ENCODE results near the gene ZNF420.
A peak's percentile ranks its signal among the peaks of the same experiment; 100 is the strongest.

ZNF420 gene

GRCh38 chr19:37079238-37079637 is 1.0 kb downstream of the ZNF420 start:
- Histone ChIP-seq H3K4me3 (ENCODE audit: low read depth, low read length) (peak overlapping the region; percentile 73), H3K36me3 (ENCODE audit: control insufficient read depth in 2 of 2, insufficient read depth in 1 of 2, low read length in 2 of 2) (peaks cover 25 to 36% of the 10 kb centered on the region in 2 experiments), H3K9me3 (ENCODE audit: control insufficient read depth, insufficient read depth, low read depth, low read length) (peaks cover 10% of the 10 kb centered on the region), H3K27ac (ENCODE audit: extremely low read depth, low read depth, low read length) (peak overlapping the region; percentile 57; the same call in 1 of the 2 replicates), H3K4me1 (ENCODE audit: control insufficient read depth, insufficient read depth, low read length) (peaks cover 7% of the 10 kb centered on the region; the same call in 1 of the 2 replicates)
- ChIA-PET POLR2A (no interaction called here), CTCF (interaction anchor here (0.5 kb wide), 2 partner anchors 24 to 113 kb away, joined by 3 read pairs; no protein-coding TSS in a partner anchor)
- TF ChIP-seq ZNF132 (tag by site-specific recombination; IDR thresholded peaks at IDR 0.05; ENCODE audit: borderline replicate concordance), result no peak
- peak; percentile 18; the same call in 1 of the 2 replicates for TF ChIP-seq ZNF76 (tag by site-specific recombination; IDR thresholded peaks at IDR 0.05; ENCODE audit: borderline replicate concordance, low read depth)
- 0 out of 2 replicates have a peak, but pooled peaks have one; percentile 10 for TF ChIP-seq ZNF416 (tag by site-specific recombination; IDR thresholded peaks at IDR 0.05)
- TF ChIP-seq, protein P1, sequence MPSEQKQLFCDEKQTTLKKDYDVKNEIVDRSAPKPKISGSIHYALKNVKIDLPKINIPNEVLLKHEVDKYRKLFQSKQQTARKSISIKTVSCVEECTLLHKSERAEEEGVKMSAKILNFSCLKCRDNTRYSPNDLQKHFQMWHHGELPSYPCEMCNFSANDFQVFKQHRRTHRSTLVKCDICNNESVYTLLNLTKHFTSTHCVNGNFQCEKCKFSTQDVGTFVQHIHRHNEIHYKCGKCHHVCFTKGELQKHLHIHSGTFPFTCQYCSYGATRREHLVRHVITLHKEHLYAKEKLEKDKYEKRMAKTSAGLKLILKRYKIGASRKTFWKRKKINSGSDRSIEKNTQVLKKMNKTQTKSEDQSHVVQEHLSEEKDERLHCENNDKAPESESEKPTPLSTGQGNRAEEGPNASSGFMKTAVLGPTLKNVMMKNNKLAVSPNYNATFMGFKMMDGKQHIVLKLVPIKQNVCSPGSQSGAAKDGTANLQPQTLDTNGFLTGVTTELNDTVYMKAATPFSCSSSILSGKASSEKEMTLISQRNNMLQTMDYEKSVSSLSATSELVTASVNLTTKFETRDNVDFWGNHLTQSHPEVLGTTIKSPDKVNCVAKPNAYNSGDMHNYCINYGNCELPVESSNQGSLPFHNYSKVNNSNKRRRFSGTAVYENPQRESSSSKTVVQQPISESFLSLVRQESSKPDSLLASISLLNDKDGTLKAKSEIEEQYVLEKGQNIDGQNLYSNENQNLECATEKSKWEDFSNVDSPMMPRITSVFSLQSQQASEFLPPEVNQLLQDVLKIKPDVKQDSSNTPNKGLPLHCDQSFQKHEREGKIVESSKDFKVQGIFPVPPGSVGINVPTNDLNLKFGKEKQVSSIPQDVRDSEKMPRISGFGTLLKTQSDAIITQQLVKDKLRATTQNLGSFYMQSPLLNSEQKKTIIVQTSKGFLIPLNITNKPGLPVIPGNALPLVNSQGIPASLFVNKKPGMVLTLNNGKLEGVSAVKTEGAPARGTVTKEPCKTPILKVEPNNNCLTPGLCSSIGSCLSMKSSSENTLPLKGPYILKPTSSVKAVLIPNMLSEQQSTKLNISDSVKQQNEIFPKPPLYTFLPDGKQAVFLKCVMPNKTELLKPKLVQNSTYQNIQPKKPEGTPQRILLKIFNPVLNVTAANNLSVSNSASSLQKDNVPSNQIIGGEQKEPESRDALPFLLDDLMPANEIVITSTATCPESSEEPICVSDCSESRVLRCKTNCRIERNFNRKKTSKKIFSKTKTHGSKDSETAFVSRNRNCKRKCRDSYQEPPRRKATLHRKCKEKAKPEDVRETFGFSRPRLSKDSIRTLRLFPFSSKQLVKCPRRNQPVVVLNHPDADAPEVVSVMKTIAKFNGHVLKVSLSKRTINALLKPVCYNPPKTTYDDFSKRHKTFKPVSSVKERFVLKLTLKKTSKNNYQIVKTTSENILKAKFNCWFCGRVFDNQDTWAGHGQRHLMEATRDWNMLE (tag by site-specific recombination; conservative IDR thresholded peaks at IDR 0.05; ENCODE audit: low read depth), result no peak
- no peak for TF ChIP-seq ZFP3 (tag by site-specific recombination; IDR thresholded peaks at IDR 0.05; ENCODE audit: low read depth)
- TF ChIP-seq ZFP41 (tag by site-specific recombination; IDR thresholded peaks at IDR 0.05; ENCODE audit: borderline replicate concordance), result no peak
- TF ChIP-seq ZNF501 (tag by site-specific recombination; IDR thresholded peaks at IDR 0.05), result no peak
- TF ChIP-seq ZFHX2 (tag by site-specific recombination; conservative IDR thresholded peaks at IDR 0.05), result no peak
- no peak for TF ChIP-seq PRDM2 (tag by site-specific recombination; IDR thresholded peaks at IDR 0.05; ENCODE audit: borderline replicate concordance)
- 0 out of 2 replicates have a peak, but pooled peaks have one; percentile 31 for TF ChIP-seq ZNF560 (tag by site-specific recombination; IDR thresholded peaks at IDR 0.05; ENCODE audit: borderline replicate concordance)
- TF ChIP-seq, protein P2, sequence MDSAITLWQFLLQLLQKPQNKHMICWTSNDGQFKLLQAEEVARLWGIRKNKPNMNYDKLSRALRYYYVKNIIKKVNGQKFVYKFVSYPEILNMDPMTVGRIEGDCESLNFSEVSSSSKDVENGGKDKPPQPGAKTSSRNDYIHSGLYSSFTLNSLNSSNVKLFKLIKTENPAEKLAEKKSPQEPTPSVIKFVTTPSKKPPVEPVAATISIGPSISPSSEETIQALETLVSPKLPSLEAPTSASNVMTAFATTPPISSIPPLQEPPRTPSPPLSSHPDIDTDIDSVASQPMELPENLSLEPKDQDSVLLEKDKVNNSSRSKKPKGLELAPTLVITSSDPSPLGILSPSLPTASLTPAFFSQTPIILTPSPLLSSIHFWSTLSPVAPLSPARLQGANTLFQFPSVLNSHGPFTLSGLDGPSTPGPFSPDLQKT (IDR thresholded peaks at IDR 0.05; ENCODE audit: borderline replicate concordance, low read depth, low read length), result no peak
- TF ChIP-seq, protein P3, sequence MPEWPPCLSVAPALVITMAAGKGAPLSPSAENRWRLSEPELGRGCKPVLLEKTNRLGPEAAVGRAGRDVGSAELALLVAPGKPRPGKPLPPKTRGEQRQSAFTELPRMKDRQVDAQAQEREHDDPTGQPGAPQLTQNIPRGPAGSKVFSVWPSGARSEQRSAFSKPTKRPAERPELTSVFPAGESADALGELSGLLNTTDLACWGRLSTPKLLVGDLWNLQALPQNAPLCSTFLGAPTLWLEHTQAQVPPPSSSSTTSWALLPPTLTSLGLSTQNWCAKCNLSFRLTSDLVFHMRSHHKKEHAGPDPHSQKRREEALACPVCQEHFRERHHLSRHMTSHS (tag by site-specific recombination; IDR thresholded peaks at IDR 0.05), result no peak
- no peak; the same call in 1 of the 2 replicates for TF ChIP-seq ZXDB (tag by site-specific recombination; IDR thresholded peaks at IDR 0.05)
- no peak for TF ChIP-seq BCL11A (tag by site-specific recombination; IDR thresholded peaks at IDR 0.05; ENCODE audit: low read depth)
- TF ChIP-seq KLF7 (tag by site-specific recombination; IDR thresholded peaks at IDR 0.05; ENCODE audit: borderline replicate concordance), result no peak
- no peak for TF ChIP-seq ZNF776 (tag by site-specific recombination; IDR thresholded peaks at IDR 0.05; ENCODE audit: borderline replicate concordance)
- TF ChIP-seq, protein P4, sequence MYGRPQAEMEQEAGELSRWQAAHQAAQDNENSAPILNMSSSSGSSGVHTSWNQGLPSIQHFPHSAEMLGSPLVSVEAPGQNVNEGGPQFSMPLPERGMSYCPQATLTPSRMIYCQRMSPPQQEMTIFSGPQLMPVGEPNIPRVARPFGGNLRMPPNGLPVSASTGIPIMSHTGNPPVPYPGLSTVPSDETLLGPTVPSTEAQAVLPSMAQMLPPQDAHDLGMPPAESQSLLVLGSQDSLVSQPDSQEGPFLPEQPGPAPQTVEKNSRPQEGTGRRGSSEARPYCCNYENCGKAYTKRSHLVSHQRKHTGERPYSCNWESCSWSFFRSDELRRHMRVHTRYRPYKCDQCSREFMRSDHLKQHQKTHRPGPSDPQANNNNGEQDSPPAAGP (tag by site-specific recombination; IDR thresholded peaks at IDR 0.05), result no peak
- no peak for TF ChIP-seq ZNF248 (tag by site-specific recombination; IDR thresholded peaks at IDR 0.05)
- no peak for TF ChIP-seq ZNF677 (tag by site-specific recombination; IDR thresholded peaks at IDR 0.05)
- TF ChIP-seq IKZF3 (tag by site-specific recombination; IDR thresholded peaks at IDR 0.05), result no peak
- TF ChIP-seq ZNF423 (tag by site-specific recombination; IDR thresholded peaks at IDR 0.05), result no peak
- peak; percentile 65 for TF ChIP-seq ZBTB17 (tag by site-specific recombination; IDR thresholded peaks at IDR 0.05)
